Calu3 (cell line): ENCODE measurements around the gene TICAM1. TPM values are rescaled to one million over a fixed set of nuclear protein-coding genes. Genes with fewer than 3 reads are reported as not detected.

Experiments
- BruUV-seq: library from RNA; stranded (reverse); fragments of 400-500 nt; replicated peaks from 2 replicates; lab custom pipeline; 2021; lab: Mats Ljungman, UMichigan
- CTCF ChIA-PET: fragments of 300-600 bp; sonication (Branson Sonifier 250); formaldehyde crosslinking; loops from one replicate; lab custom pipeline; 2022; ENCODE audit warnings: antibody characterized with exemption; lab: Charles Lee
- DNase-seq: peaks from one replicate; pipeline ENCODE4 v3.0.0; 2022
- H3K27ac Mint-ChIP-seq: one replicate; pipeline ENCODE4 v1.8.0; 2022; ENCODE audit warnings: mixed read lengths; ENCODE audit not compliant: unreplicated experiment
- H3K27me3 Mint-ChIP-seq: one replicate; pipeline ENCODE4 v1.8.0; 2022; ENCODE audit warnings: mixed read lengths; ENCODE audit not compliant: unreplicated experiment
- H3K36me3 Mint-ChIP-seq: one replicate; pipeline ENCODE4 v1.8.0; 2022; ENCODE audit warnings: mild to moderate bottlenecking, moderate library complexity, mixed read lengths; ENCODE audit not compliant: insufficient read depth, unreplicated experiment
- H3K4me1 Mint-ChIP-seq: one replicate; pipeline ENCODE4 v1.8.0; 2022; ENCODE audit warnings: mild to moderate bottlenecking, low read depth, mixed read lengths; ENCODE audit not compliant: unreplicated experiment
- H3K4me3 Mint-ChIP-seq: one replicate; pipeline ENCODE4 v1.8.0; 2022; ENCODE audit warnings: mild to moderate bottlenecking, low read depth, moderate library complexity, mixed read lengths; ENCODE audit not compliant: unreplicated experiment
- H3K9me3 Mint-ChIP-seq: one replicate; pipeline ENCODE4 v1.8.0; 2022; ENCODE audit warnings: low read depth, mixed read lengths; ENCODE audit not compliant: unreplicated experiment
- CTCF ChIP-seq: fragments of 200-600 bp; IDR thresholded peaks from one replicate; pipeline ENCODE4 v1.8.0; 2022; ENCODE audit warnings: antibody characterized with exemption; ENCODE audit not compliant: unreplicated experiment
- intact Hi-C: fragments of 100-400 bp; cut with micrococcal nuclease; formaldehyde crosslinking; loops from one replicate; pipeline ENCODE4 v1.10.0; 2022; ENCODE audit not compliant: unreplicated experiment
- total RNA-seq: library from RNA; stranded (reverse); gene quantifications from 2 replicates; pipeline ENCODE4 v1.2.3, GENCODE V29; 2022

TICAM1 gene
- total RNA-seq, 1 experiment from 2014 or later, result 13.5 TPM

GRCh38 chr19:4815426-4816201 is 15.9 kb downstream of the TICAM1 start:
- peak overlapping the region; percentile 81 for H3K27ac Mint-ChIP-seq
- peaks cover 41% of the 10 kb centered on the region for H3K36me3 Mint-ChIP-seq
- no peaks in the 10 kb centered on the region for H3K9me3 Mint-ChIP-seq
- no peaks in the 10 kb centered on the region for H3K27me3 Mint-ChIP-seq
- H3K4me3 Mint-ChIP-seq, result peak overlapping the region; percentile 63
- TF ChIP-seq CTCF, result no peak
- CTCF ChIA-PET, result no interaction called here
- BruUV-seq, result no TSS peak
- peaks cover 30% of the 10 kb centered on the region for H3K4me1 Mint-ChIP-seq
- intact Hi-C loops, result no loop called here
- DNase-seq, result peak; percentile 83

- DNase-seq, result no peak
- Mint-ChIP-seq H3K27ac (peak overlapping the region; percentile 81), H3K4me1 (peaks cover 34% of the 10 kb centered on the region), H3K27me3 (no peaks in the 10 kb centered on the region), H3K9me3 (no peaks in the 10 kb centered on the region), H3K36me3 (peaks cover 37% of the 10 kb centered on the region), H3K4me3 (peak overlapping the region; percentile 63)
- intact Hi-C loops, result loop anchor here (5.0 kb wide), 1 partner anchor 157 kb away; no protein-coding TSS in a partner anchor
- CTCF ChIA-PET, result no interaction called here
- BruUV-seq, result no TSS peak
- no peak for TF ChIP-seq CTCF
Measured at GRCh38 chr19:4814625-4815425, 16.7 kb downstream of the TICAM1 start.

- H3K4me3 Mint-ChIP-seq, result no peak overlapping the region
- H3K27me3 Mint-ChIP-seq, result no peaks in the 10 kb centered on the region
- BruUV-seq, result no TSS peak
- CTCF ChIA-PET, result no interaction called here
- peak overlapping the region; percentile 97 for H3K27ac Mint-ChIP-seq
- DNase-seq, result peak; percentile 89
- peaks cover 22% of the 10 kb centered on the region for H3K36me3 Mint-ChIP-seq
- H3K9me3 Mint-ChIP-seq, result no peaks in the 10 kb centered on the region
- intact Hi-C loops, result loop anchor here (5.0 kb wide), 1 partner anchor 161 kb away; no protein-coding TSS in a partner anchor
- TF ChIP-seq CTCF, result peak; percentile 71
- peaks cover 38% of the 10 kb centered on the region for H3K4me1 Mint-ChIP-seq
Measured at GRCh38 chr19:4811328-4812131, 20.0 kb downstream of the TICAM1 start.

- CTCF ChIA-PET, result no interaction called here
- Mint-ChIP-seq H3K4me3 (no peak overlapping the region), H3K9me3 (no peaks in the 10 kb centered on the region), H3K4me1 (peaks cover 18% of the 10 kb centered on the region), H3K27me3 (no peaks in the 10 kb centered on the region), H3K36me3 (no peaks in the 10 kb centered on the region), H3K27ac (no peak overlapping the region)
- intact Hi-C loops, result loop anchor here (5.0 to 10.0 kb wide), 2 partner anchors 48 to 105 kb away; no protein-coding TSS in a partner anchor
- no peak for TF ChIP-seq CTCF
- DNase-seq, result no peak
- BruUV-seq, result no TSS peak
Measured at GRCh38 chr19:4807188-4807587, 24.3 kb downstream of the TICAM1 start.
